Fibroblast of lung (primary cell): ENCODE results near the gene GDF15. TPM values are rescaled to one million over a fixed set of nuclear protein-coding genes. Genes with fewer than 3 reads are reported as not detected.

Experiments used
- DNase-seq, 2 donors: peaks; one replicate each; pipeline versions ENCODE4 v3.0.0 to v3.0.0-alpha.2; 2010; ENCODE audit warnings: low read depth in 2 of 2
- H2AFZ ChIP-seq: 2 replicates; pipeline ENCODE4 v1.5.1; 2012; ENCODE audit warnings: low read length, control low read depth, inconsistent platforms
- H3K27ac ChIP-seq: 2 replicates; pipeline ENCODE4 v1.5.1; 2011; ENCODE audit warnings: low read length, control low read depth; ENCODE audit not compliant: insufficient read depth
- H3K27me3 ChIP-seq: 2 replicates; pipeline ENCODE4 v1.5.1; 2011; ENCODE audit warnings: mild to moderate bottlenecking, low read length; ENCODE audit not compliant: control insufficient read depth, insufficient read depth
- H3K36me3 ChIP-seq: 2 replicates; pipeline ENCODE4 v1.5.1; 2011; ENCODE audit warnings: low read length; ENCODE audit not compliant: control insufficient read depth, insufficient read depth
- H3K4me1 ChIP-seq: 2 replicates; pipeline ENCODE4 v1.5.1; 2011; ENCODE audit warnings: low read length; ENCODE audit not compliant: control insufficient read depth, insufficient read depth; ENCODE audit errors: extremely low read depth
- H3K4me2 ChIP-seq: 2 replicates; pipeline ENCODE4 v1.5.1; 2011; ENCODE audit warnings: low read length, control low read depth; ENCODE audit not compliant: insufficient read depth; ENCODE audit errors: extremely low read depth
- H3K4me3 ChIP-seq, 4 experiments: fragments of 200-600 bp in 1 of 4; sonication (generic) in 1 of 4; replicated peaks in 1 of 4; 2 replicates each; pipeline ENCODE4 v1.5.1; 2011 to 2016; ENCODE audit warnings: low read length in 4 of 4, low read depth in 3 of 4, mild to moderate bottlenecking in 3 of 4, control low read depth in 2 of 4, inconsistent platforms in 1 of 4, mixed read lengths in 1 of 4; ENCODE audit not compliant: insufficient read depth in 1 of 4; ENCODE audit errors: control extremely low read depth in 1 of 4
- H3K79me2 ChIP-seq: 2 replicates; pipeline ENCODE4 v1.5.1; 2012; ENCODE audit warnings: mild to moderate bottlenecking, low read length, inconsistent platforms; ENCODE audit not compliant: control insufficient read depth, insufficient read depth
- H3K9ac ChIP-seq: 2 replicates; pipeline ENCODE4 v1.5.1; 2011; ENCODE audit warnings: mild to moderate bottlenecking, low read length, control low read depth; ENCODE audit not compliant: insufficient read depth
- H3K9me3 ChIP-seq: 2 replicates; pipeline ENCODE4 v1.5.1; 2012; ENCODE audit warnings: low read depth, low read length; ENCODE audit not compliant: control insufficient read depth, insufficient read depth
- H4K20me1 ChIP-seq: 2 replicates; pipeline ENCODE4 v1.5.1; 2011; ENCODE audit warnings: low read length; ENCODE audit not compliant: control insufficient read depth, insufficient read depth; ENCODE audit errors: extremely low read depth
- CTCF ChIP-seq, 2 donors: IDR thresholded peaks in 1 of 2; conservative IDR thresholded peaks in 1 of 2; 1 replicate in 1 of 2; 2 replicates in 1 of 2; pipeline ENCODE4 v1.5.1; 2011 to 2012; ENCODE audit warnings: low read length in 2 of 2, control low read depth in 1 of 2, inconsistent platforms in 1 of 2, low read depth in 1 of 2, mild to moderate bottlenecking in 1 of 2
- EZH2 ChIP-seq: IDR thresholded peaks from 2 replicates; pipeline ENCODE4 v1.5.1; 2012; ENCODE audit warnings: low read length, control low read depth, mild to moderate bottlenecking; ENCODE audit errors: missing control alignments
- polyA plus RNA-seq, 2 donors: library from polyadenylated mRNA; depleted of rRNA in 1 of 2; stranded (reverse) in 1 of 2; unstranded in 1 of 2; fragments of >200 nt; gene quantifications; 2 replicates each; pipeline ENCODE4 v1.2.1, GENCODE V29; 2011 to 2012; ENCODE audit warnings: missing spikeins in 1 of 2
- total RNA-seq: library from RNA; depleted of rRNA; stranded (reverse); fragments of >200 nt; gene quantifications from 2 replicates; pipeline ENCODE4 v1.2.1, GENCODE V29; 2014

GDF15 gene
- total and polyA plus RNA-seq, 2 donors (not counting 1 experiment from before 2014, with no cell fraction given): 8.6 to 140 TPM

- H3K79me2 ChIP-seq: no peaks in the 10 kb centered on the region
- peak within 1 kb of the TSS; percentile 63 for H3K9ac ChIP-seq
- peak within 1 kb of the TSS; percentile 27 for H3K27ac ChIP-seq
- no peaks in the 10 kb centered on the region for H4K20me1 ChIP-seq
- TF ChIP-seq CTCF (conservative IDR thresholded peaks at IDR 0.05 in 1 of 2, IDR thresholded peaks at IDR 0.05 in 1 of 2; ENCODE audit: low read depth in 1 of 2, low read length in 2 of 2) (no peak), EZH2 (no peak)
- peak within 1 kb of the TSS; percentile 64 to 89 (median 81) for H3K4me3 ChIP-seq
- no peaks in the 10 kb centered on the region for H3K27me3 ChIP-seq
- no peaks in the 10 kb centered on the region for H3K9me3 ChIP-seq
- peaks cover 6% of the 10 kb centered on the region for H3K4me1 ChIP-seq
- peaks cover 2% of the 10 kb centered on the region for H3K36me3 ChIP-seq
- H3K4me2 ChIP-seq: peak within 1 kb of the TSS; percentile 85
- peak within 1 kb of the TSS; percentile 64 for H2AFZ ChIP-seq
- peak; percentile 49 to 55 for DNase-seq
These were observed 45.6 kb upstream of the GDF15 start, which contains the start of gene PGPEP1 for GRCh38 chr19:18340190-18340989. PGPEP1 (plus strand) TSS chr19:18340598; CDS start chr19:18340682, 84 bp downstream.

- TF ChIP-seq EZH2: no peak
- no peak for TF ChIP-seq CTCF (conservative IDR thresholded peaks at IDR 0.05 in 1 of 2, IDR thresholded peaks at IDR 0.05 in 1 of 2; ENCODE audit: low read depth in 1 of 2, low read length in 2 of 2)
- H3K9ac ChIP-seq: peak overlapping the region; percentile 63
These were observed 44.7 kb upstream of the GDF15 start for GRCh38 chr19:18340990-18341868.

GRCh38 chr19:18342090-18342632 lies 43.8 kb upstream of the GDF15 start:
- Histone ChIP-seq H3K4me2 (no peak overlapping the region), H3K36me3 (peaks cover 2% of the 10 kb centered on the region), H3K4me3 (peak overlapping the region in 1 of 4 experiments; percentile 1), H3K4me1 (peaks cover 6% of the 10 kb centered on the region), H4K20me1 (no peaks in the 10 kb centered on the region), H3K9ac (no peak overlapping the region), H3K9me3 (no peaks in the 10 kb centered on the region), H3K27ac (no peak overlapping the region), H2AFZ (no peak overlapping the region), H3K27me3 (no peaks in the 10 kb centered on the region), H3K79me2 (no peaks in the 10 kb centered on the region)
- TF ChIP-seq CTCF (conservative IDR thresholded peaks at IDR 0.05 in 1 of 2, IDR thresholded peaks at IDR 0.05 in 1 of 2; ENCODE audit: low read depth in 1 of 2, low read length in 2 of 2) (no peak), EZH2 (no peak)
- no peak for DNase-seq

More at GRCh38 chr19:18340990-18341868, 44.7 kb upstream of the GDF15 start:
- H2AFZ ChIP-seq: peak overlapping the region; percentile 30
- H3K79me2 ChIP-seq: no peaks in the 10 kb centered on the region
- peaks cover 6% of the 10 kb centered on the region for H3K4me1 ChIP-seq
- H3K36me3 ChIP-seq: peaks cover 2% of the 10 kb centered on the region
- no peaks in the 10 kb centered on the region for H4K20me1 ChIP-seq
- H3K27me3 ChIP-seq: no peaks in the 10 kb centered on the region
- peak overlapping the region; percentile 85 for H3K4me2 ChIP-seq
- no peaks in the 10 kb centered on the region for H3K9me3 ChIP-seq
- DNase-seq: peak in 1 of 2 donors; percentile 48
- H3K27ac ChIP-seq: peak overlapping the region; percentile 27
- H3K4me3 ChIP-seq: peak overlapping the region; percentile 64 to 89 (median 81)
